ENCODE data around the gene HOXB4.

- TF ChIP-seq, protein P1, sequence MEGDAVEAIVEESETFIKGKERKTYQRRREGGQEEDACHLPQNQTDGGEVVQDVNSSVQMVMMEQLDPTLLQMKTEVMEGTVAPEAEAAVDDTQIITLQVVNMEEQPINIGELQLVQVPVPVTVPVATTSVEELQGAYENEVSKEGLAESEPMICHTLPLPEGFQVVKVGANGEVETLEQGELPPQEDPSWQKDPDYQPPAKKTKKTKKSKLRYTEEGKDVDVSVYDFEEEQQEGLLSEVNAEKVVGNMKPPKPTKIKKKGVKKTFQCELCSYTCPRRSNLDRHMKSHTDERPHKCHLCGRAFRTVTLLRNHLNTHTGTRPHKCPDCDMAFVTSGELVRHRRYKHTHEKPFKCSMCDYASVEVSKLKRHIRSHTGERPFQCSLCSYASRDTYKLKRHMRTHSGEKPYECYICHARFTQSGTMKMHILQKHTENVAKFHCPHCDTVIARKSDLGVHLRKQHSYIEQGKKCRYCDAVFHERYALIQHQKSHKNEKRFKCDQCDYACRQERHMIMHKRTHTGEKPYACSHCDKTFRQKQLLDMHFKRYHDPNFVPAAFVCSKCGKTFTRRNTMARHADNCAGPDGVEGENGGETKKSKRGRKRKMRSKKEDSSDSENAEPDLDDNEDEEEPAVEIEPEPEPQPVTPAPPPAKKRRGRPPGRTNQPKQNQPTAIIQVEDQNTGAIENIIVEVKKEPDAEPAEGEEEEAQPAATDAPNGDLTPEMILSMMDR (IDR thresholded peaks at IDR 0.05; ENCODE audit: low read depth, low read length): no peak
- TF ChIP-seq POLR2A (IDR thresholded peaks at IDR 0.05; ENCODE audit: extremely low read depth, insufficient read length) (no peak), MYC (IDR thresholded peaks at IDR 0.05; ENCODE audit: low read depth, low read length) (no peak)
- TF ChIP-seq, protein P2, sequence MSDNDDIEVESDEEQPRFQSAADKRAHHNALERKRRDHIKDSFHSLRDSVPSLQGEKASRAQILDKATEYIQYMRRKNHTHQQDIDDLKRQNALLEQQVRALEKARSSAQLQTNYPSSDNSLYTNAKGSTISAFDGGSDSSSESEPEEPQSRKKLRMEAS (IDR thresholded peaks at IDR 0.05; ENCODE audit: low read depth, low read length): no peak
Measured at GRCh38 chr17:48617471-48618255, 39.5 kb upstream of the HOXB4 start.
